DOHH2 (cell line): ENCODE data around the gene ASTL.

ENCODE experiments used
- H3F3A ChIP-seq: fragments of 200-600 bp; sonication (generic), shearing (Covaris generic); 2 replicates; pipeline ENCODE4 v1.6.0; 2016; ENCODE audit warnings: antibody characterized with exemption, mild to moderate bottlenecking; ENCODE audit not compliant: control insufficient read depth, insufficient read depth
- H3K27ac ChIP-seq: fragments of 200-600 bp; sonication (generic); 2 replicates; pipeline ENCODE4 v1.5.1; 2014; ENCODE audit warnings: low read depth, mild to moderate bottlenecking, low read length, moderate library complexity
- H3K27me3 ChIP-seq: fragments of 200-600 bp; sonication (generic); 2 replicates; pipeline ENCODE4 v1.6.1; 2014; ENCODE audit warnings: mild to moderate bottlenecking, low read length, mixed read lengths; ENCODE audit not compliant: control insufficient read depth
- H3K36me3 ChIP-seq: fragments of 200-600 bp; sonication (generic); 2 replicates; pipeline ENCODE4 v1.6.1; 2014; ENCODE audit warnings: mild to moderate bottlenecking, low read length, moderate library complexity, mixed read lengths; ENCODE audit not compliant: control insufficient read depth
- H3K4me1 ChIP-seq: fragments of 200-600 bp; sonication (generic); 2 replicates; pipeline ENCODE4 v1.6.1; 2014; ENCODE audit warnings: mild to moderate bottlenecking, low read length, mixed read lengths; ENCODE audit not compliant: control insufficient read depth
- H3K4me2 ChIP-seq: fragments of 200-600 bp; sonication (generic); 2 replicates; pipeline ENCODE4 v1.6.0; 2014; ENCODE audit warnings: mild to moderate bottlenecking, low read length, moderate library complexity
- H3K4me3 ChIP-seq: fragments of 200-600 bp; sonication (generic); 2 replicates; pipeline ENCODE4 v1.5.1; 2014; ENCODE audit warnings: mild to moderate bottlenecking, low read length, mixed read lengths
- H3K79me2 ChIP-seq: fragments of 200-600 bp; sonication (generic); 2 replicates; pipeline ENCODE4 v1.6.1; 2014; ENCODE audit warnings: mild to moderate bottlenecking, low read length, mixed read lengths; ENCODE audit not compliant: control insufficient read depth
- H3K9me2 ChIP-seq: fragments of 200-600 bp; sonication (generic); replicated peaks from 2 replicates; pipeline ENCODE4 v1.6.1; 2014; ENCODE audit warnings: mild to moderate bottlenecking, low read length, mixed read lengths; ENCODE audit not compliant: control insufficient read depth
- H3K9me3 ChIP-seq: fragments of 200-600 bp; sonication (generic); 2 replicates; pipeline ENCODE4 v1.6.1; 2014; ENCODE audit warnings: antibody characterized with exemption, low read length, mixed read lengths; ENCODE audit not compliant: control insufficient read depth, insufficient read depth
- H4K20me1 ChIP-seq: fragments of 200-600 bp; sonication (generic); 2 replicates; pipeline ENCODE4 v1.6.0; 2014; ENCODE audit warnings: low read depth, mild to moderate bottlenecking, antibody characterized with exemption, low read length, moderate library complexity; ENCODE audit not compliant: control insufficient read depth, insufficient read depth
- CTCF ChIP-seq: fragments of 200-600 bp; sonication (generic); IDR thresholded peaks from one replicate; pipeline ENCODE4 v1.5.1; 2014; ENCODE audit warnings: antibody characterized with exemption, mild to moderate bottlenecking, low read depth, low read length; ENCODE audit not compliant: poor library complexity, severe bottlenecking
- EZH2phosphoT487 ChIP-seq: fragments of 200-600 bp; sonication (generic); IDR thresholded peaks from 2 replicates; pipeline ENCODE4 v1.6.1; 2017; ENCODE audit warnings: borderline replicate concordance, mild to moderate bottlenecking, antibody characterized with exemption, low read length, moderate library complexity, mixed read lengths

Gene ASTL

GRCh38 chr2:96170626-96171025 is 32.3 kb upstream of the ASTL start:
- no peaks in the 10 kb centered on the region for H3K36me3 ChIP-seq
- no peak overlapping the region for H3K4me2 ChIP-seq
- H3K4me3 ChIP-seq = no peak overlapping the region
- no peak overlapping the region for H3K27ac ChIP-seq
- no peaks in the 10 kb centered on the region for H3K79me2 ChIP-seq
- H3K4me1 ChIP-seq = peaks cover 35% of the 10 kb centered on the region
- no peaks in the 10 kb centered on the region for H3K9me2 ChIP-seq
- H3K9me3 ChIP-seq = peaks cover 3% of the 10 kb centered on the region; the same call in 1 of the 2 replicates
- no peaks in the 10 kb centered on the region for H4K20me1 ChIP-seq
- no peaks in the 10 kb centered on the region for H3F3A ChIP-seq
- no peaks in the 10 kb centered on the region for H3K27me3 ChIP-seq
- no peak for TF ChIP-seq EZH2phosphoT487
- no peak for TF ChIP-seq CTCF

- Histone ChIP-seq H3K27ac (no peak overlapping the region), H3K9me2 (no peaks in the 10 kb centered on the region), H3F3A (no peaks in the 10 kb centered on the region), H4K20me1 (no peaks in the 10 kb centered on the region), H3K36me3 (no peaks in the 10 kb centered on the region), H3K9me3 (peaks cover 3% of the 10 kb centered on the region; the same call in 1 of the 2 replicates), H3K4me3 (no peak overlapping the region), H3K4me1 (peaks cover 37% of the 10 kb centered on the region), H3K4me2 (no peak overlapping the region), H3K79me2 (no peaks in the 10 kb centered on the region), H3K27me3 (no peaks in the 10 kb centered on the region)
- TF ChIP-seq EZH2phosphoT487 = no peak
- no peak for TF ChIP-seq CTCF
Observed at GRCh38 chr2:96169868-96170507, 31.7 kb upstream of the ASTL start.

GRCh38 chr2:96167407-96168013 is 29.2 kb upstream of the ASTL start:
- no peak overlapping the region for H3K4me2 ChIP-seq
- H3K27me3 ChIP-seq = no peaks in the 10 kb centered on the region
- H3K9me2 ChIP-seq = no peaks in the 10 kb centered on the region
- H4K20me1 ChIP-seq = no peaks in the 10 kb centered on the region
- TF ChIP-seq EZH2phosphoT487 (no peak), CTCF (no peak)
- no peaks in the 10 kb centered on the region for H3K79me2 ChIP-seq
- H3K36me3 ChIP-seq = peaks cover 4% of the 10 kb centered on the region
- no peak overlapping the region for H3K4me3 ChIP-seq
- peaks cover 52% of the 10 kb centered on the region for H3K4me1 ChIP-seq
- H3F3A ChIP-seq = peaks cover 15% of the 10 kb centered on the region
- peaks cover 3% of the 10 kb centered on the region; the same call in 1 of the 2 replicates for H3K9me3 ChIP-seq
- H3K27ac ChIP-seq = no peak overlapping the region
